Glomerular visceral epithelial cell (primary cell): Measurements from ENCODE around the gene HOXC9.
A peak's percentile ranks its signal among the peaks of the same experiment; 100 is the strongest.

Experiments
- DNase-seq: peaks from one replicate; pipeline ENCODE4 v3.0.0-alpha.2; 2016; ENCODE audit errors: extremely low spot score

Gene HOXC9

DNA sequence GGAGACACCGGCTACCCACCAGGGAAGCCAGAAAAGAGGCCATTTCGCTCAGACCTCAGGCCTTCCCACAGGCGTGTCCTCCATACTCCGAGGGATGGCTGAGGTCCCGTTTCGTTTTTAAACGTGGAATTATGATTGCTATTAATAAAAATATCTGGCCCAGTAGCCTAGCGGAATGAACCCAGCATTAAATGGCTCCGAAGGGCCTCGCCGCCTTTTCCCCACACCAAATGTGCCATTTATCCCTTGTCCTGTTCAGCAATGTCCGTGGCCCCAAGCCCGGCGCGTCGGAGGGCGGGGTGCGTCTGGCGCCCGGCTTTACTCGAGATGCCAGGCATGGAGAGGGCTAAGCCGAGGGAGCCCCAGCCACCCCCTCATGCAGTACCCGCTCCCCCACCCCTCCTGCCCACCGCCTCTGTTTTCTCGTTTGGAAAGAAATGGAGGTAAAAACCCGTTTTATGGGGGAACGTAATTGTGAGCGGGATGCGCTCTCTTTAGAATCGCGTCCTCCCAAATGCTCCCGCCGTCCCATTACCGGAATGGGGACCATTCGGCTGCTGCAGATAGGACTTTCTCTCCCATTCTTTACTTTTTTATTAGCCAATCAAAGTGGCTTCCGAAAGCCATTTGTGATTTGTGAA, 14.5 kb downstream of the HOXC9 start:
- no peak for DNase-seq

- DNase-seq: no peak
Observed at GRCh38 chr12:54015018-54015931, 15.3 kb downstream of the HOXC9 start.

DNA sequence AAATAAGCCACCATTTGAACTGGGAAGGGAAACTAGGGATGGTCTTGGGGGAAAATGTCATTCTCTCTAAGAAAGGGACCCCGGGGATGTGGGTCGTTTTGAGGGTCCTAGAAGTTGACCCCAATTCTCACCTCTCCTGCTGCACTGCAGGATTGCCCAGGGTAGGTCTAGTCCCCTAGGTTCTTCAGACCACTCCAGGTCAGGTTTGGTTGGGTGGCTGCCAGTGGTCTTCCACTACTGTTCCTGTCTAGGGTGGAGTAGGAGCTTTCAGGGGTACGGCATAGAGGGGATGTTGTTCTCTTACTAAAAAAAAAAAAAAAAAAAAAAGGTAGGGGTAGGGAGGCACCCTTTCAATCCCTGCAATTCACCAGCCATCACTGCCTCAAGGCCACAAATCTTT, 16.1 kb downstream of the HOXC9 start:
- no peak for DNase-seq

GRCh38 chr12:54016478-54016964, 16.6 kb downstream of the HOXC9 start:
- peak; percentile 80 for DNase-seq

DNA sequence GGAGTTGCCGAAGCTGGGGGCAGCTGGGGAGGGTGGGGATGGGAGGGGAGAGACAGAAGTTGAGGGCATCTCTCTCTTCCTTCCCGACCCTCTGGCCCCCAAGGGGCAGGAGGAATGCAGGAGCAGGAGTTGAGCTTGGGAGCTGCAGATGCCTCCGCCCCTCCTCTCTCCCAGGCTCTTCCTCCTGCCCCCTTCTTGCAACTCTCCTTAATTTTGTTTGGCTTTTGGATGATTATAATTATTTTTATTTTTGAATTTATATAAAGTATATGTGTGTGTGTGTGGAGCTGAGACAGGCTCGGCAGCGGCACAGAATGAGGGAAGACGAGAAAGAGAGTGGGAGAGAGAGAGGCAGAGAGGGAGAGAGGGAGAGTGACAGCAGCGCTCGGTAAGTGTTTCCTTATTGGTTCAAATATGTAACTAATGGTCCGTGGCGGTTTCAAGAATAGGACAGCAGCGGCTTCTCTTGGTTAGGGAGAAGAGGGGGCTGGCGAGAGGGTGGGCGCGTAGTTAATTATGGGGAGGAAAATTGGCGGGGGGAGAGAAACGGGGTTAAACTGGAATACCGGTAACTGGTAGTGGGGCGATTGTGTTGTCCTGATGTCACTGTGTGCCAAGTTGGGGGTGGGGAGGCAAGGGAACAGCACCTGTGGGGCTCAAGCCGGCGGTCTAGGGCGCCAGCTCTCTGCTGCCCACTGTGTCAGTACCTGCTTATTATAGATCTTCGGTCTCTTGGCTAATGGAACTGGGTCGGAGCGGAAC, 17.2 kb downstream of the HOXC9 start:
- peak; percentile 63 for DNase-seq

DNA sequence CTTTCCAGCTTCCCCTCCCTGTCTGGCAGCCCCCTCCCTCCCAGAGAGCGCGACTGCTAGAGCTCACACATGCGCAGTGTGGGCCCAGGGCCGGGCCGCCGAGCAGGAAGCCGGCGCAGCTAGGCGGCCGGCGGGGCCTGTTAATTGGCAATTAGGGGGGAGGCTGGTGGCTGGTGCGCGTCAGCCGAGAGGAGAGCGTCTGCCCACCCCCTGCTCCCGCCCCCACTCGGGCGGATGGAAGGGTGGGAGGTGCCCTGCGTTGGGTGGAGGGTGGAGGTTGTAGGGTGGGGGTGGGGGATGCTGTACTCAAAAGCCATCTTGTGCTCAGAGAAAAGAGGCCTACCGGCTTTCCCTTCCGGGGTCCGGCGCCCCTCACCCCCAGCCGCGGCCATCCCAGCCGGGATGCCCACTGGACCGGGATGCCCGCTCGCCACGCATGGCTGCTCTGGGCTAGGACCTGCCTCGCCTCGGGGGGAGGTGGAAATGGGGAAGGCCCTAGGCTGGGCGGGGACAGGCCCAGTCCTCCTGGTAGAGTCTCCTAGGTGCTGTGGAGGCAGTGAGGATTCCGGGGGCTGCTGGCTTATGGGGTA, 18.0 kb downstream of the HOXC9 start:
- peak; percentile 97 for DNase-seq

- DNase-seq: peak; percentile 49
Observed at GRCh38 chr12:54018468-54018984, 18.6 kb downstream of the HOXC9 start.

GRCh38 chr12:54019091-54019811, 19.3 kb downstream of the HOXC9 start:
- DNase-seq: peak; percentile 37

DNA sequence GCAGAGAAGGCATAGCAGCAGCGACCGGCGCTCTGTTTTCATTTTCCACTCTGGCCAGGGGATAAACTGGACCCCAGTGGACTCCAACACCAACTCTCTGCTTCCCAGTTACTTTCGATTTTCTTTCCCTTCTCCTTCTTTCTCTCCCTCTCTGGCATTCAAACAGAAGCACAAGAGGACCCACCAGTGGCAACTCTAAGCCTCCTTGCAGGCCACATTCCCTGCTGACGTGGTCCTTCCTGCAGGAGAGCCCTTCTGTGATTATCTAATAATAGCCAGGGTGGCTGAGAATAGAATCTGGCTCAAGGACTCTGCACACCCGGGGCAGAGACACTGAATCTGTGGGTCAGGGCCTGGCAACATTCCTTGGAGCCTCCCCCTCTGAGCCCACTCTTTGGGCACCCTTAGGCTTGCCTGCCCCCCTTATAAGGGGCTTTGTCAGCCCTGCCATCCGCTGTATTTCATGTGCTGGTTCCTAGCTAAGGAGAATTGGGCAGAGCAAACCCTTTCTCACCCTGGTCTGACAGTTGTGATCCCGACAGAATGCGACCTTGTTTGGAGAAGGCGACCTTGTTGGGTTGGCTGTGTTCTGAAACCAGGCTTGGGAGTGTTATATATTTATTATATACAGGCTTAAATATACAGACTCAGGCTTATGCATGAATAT, 20.1 kb downstream of the HOXC9 start:
- DNase-seq: peak; percentile 55

GRCh38 chr12:54020591-54021405, 20.8 kb downstream of the HOXC9 start:
- DNase-seq: no peak

GRCh38 chr12:54021432-54022013, 21.6 kb downstream of the HOXC9 start:
- no peak for DNase-seq

GRCh38 chr12:54022960-54023884, 23.3 kb downstream of the HOXC9 start:
- no peak for DNase-seq

GRCh38 chr12:54024127-54024526, 24.2 kb downstream of the HOXC9 start:
- DNase-seq: no peak

- DNase-seq: no peak
Observed at GRCh38 chr12:54024581-54025305, 24.8 kb downstream of the HOXC9 start.

GRCh38 chr12:54025499-54026405, 25.8 kb downstream of the HOXC9 start:
- DNase-seq: no peak
